ENCODE results near the gene JMJD4. TPM values are rescaled to one million over a fixed set of nuclear protein-coding genes. Genes with fewer than 3 reads are reported as not detected.

The JMJD4 gene, protein sequence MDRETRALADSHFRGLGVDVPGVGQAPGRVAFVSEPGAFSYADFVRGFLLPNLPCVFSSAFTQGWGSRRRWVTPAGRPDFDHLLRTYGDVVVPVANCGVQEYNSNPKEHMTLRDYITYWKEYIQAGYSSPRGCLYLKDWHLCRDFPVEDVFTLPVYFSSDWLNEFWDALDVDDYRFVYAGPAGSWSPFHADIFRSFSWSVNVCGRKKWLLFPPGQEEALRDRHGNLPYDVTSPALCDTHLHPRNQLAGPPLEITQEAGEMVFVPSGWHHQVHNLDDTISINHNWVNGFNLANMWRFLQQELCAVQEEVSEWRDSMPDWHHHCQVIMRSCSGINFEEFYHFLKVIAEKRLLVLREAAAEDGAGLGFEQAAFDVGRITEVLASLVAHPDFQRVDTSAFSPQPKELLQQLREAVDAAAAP
- 33.9 and 37.5 TPM in 2 replicates for total RNA-seq

DNA sequence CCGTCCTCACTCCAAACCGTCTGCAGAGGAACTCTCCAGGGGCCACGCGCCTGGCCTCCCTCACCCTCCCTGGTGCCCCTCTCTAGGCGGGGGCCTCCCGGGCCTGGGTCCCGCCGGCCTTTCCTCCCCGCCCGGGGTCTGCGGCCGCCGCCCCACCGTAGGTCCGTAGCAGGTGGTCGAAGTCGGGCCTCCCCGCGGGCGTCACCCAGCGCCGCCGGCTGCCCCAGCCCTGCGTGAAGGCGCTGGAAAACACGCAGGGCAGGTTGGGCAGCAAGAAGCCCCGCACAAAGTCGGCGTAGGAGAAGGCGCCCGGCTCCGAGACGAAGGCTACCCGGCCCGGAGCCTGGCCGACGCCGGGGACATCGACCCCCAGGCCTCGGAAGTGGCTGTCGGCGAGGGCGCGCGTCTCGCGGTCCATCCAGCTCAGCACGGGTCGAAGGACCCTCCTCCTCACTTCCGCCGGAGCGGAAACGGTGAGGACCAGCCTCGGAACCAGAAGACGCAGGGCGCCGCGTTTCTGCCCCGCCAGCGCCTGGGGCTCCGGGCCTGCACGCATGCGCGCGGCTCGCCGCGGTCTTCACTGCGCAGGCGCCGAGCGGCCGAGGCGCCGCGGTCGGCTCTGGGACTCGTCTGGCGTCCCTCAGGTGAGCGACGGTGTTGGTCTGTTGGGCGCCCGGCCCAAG lies at the start of gene JMJD4, which contains the start of gene SNAP47:
JMJD4 (minus strand) TSS at position 447 of the 683 bp plus-strand sequence; CDS start at position 418, 29 bp downstream.
SNAP47 (plus strand) TSS at position 580 of the 683 bp plus-strand sequence. CDS start 12,302 bp downstream, outside the sequence.
- peak; percentile 93 for DNase-seq (ENCODE audit: low spot score)
- Mint-ChIP-seq H3K27me3 (ENCODE audit: insufficient read depth) (no peaks in the 10 kb centered on the region), H3K9me3 (no peaks in the 10 kb centered on the region), H3K36me3 (ENCODE audit: low read depth) (peaks cover 18% of the 10 kb centered on the region), H3K4me1 (ENCODE audit: low read depth) (peaks cover 25% of the 10 kb centered on the region), H3K4me3 (peak within 1 kb of the TSS; percentile 98), H3K27ac (peak within 1 kb of the TSS; percentile 97)
- intact Hi-C loops (cut with micrococcal nuclease), result loop anchor here (1.0 to 10.0 kb wide), 11 partner anchors 27 to 672 kb away; partner anchors contain the start of genes ARF1, C1orf35, IBA57 and ZNF678

DNA sequence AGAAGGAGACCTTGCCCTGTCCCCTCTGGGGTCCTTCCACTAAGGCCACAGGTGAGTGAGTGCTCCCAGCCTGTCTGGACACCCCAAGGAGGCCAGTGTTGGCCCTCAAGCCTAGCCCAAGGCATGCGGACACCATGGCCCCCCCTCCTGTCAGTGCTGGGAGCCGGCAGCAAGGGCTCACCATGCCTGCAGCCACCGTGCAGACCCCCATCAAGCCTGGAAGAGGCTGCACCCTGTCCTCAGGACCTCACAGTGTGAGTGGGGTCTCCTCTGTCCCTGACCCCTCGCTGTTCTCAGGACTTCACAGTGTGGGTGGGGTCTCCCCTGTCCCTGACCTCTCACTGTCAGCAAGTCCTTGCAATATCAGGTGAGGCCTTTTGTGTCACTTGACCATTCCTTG lies 47.1 kb upstream of the JMJD4 start:
- no peak for DNase-seq (ENCODE audit: low spot score)
- Mint-ChIP-seq H3K36me3 (ENCODE audit: low read depth) (peaks cover 11% of the 10 kb centered on the region), H3K27me3 (ENCODE audit: insufficient read depth) (peaks cover 9% of the 10 kb centered on the region), H3K4me3 (no peak overlapping the region), H3K9me3 (no peaks in the 10 kb centered on the region), H3K27ac (no peak overlapping the region), H3K4me1 (ENCODE audit: low read depth) (peaks cover 22% of the 10 kb centered on the region)
- intact Hi-C loops (cut with micrococcal nuclease), result loop anchor here (10.0 kb wide), 1 partner anchor 837 kb away; the partner anchor contains the start of gene COQ8A

- H3K27ac Mint-ChIP-seq, result no peak overlapping the region
- H3K27me3 Mint-ChIP-seq (ENCODE audit: insufficient read depth), result peaks cover 7% of the 10 kb centered on the region
- peaks cover 18% of the 10 kb centered on the region for H3K4me1 Mint-ChIP-seq (ENCODE audit: low read depth)
- DNase-seq (ENCODE audit: low spot score), result no peak
- H3K9me3 Mint-ChIP-seq, result no peaks in the 10 kb centered on the region
- H3K36me3 Mint-ChIP-seq (ENCODE audit: low read depth), result peaks cover 13% of the 10 kb centered on the region
- intact Hi-C loops (cut with micrococcal nuclease), result loop anchor here (10.0 kb wide), 1 partner anchor 837 kb away; the partner anchor contains the start of gene COQ8A
- no peak overlapping the region for H3K4me3 Mint-ChIP-seq
Observed at GRCh38 chr1:227781314-227781930, 46.3 kb upstream of the JMJD4 start.

DNA sequence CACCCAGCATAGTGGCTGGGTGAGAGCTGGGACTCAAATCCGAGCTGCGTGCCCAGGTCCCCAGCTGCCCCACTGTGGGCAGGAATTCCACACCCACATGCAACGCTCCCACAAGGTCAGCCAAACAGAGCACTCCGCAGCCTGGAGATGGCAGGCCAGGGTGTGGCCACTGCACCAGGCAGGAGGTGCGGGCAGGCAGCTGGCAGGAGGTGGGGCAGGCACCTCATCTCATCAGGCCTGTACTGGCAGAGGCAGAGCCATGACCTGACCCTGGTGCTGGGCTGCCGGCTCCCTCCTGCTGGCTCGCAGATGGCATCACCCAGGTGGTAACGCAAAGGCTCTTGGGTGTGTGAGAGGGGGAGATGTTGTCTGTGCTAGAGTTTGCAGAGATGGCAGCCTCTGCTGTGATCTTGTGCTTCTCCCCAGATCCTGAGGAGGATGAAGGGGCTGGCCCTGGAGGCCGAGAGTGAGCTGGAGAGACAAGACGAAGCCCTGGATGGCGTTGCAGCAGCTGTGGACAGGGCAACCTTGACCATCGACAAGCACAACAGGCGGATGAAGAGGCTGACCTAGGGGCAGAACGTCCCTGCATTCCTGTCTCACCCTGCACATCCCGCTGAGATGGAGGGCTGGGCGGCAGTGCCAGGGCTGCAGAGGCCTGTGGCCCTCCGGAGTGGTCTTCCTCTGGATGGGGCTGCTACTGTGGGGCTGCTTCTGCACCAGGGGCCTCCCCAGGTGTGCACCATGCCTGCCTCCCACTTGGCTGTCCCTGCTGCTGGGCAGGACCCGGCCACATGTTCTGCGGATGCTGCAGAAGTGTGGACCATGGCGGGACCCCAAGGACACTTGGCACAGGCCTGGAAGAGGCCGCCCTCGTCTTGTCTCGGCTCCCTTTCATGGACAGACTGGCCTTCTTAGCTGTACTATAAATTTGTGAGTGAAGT lies 45.3 kb upstream of the JMJD4 start:
- H3K27me3 Mint-ChIP-seq (ENCODE audit: insufficient read depth), result peaks cover 5% of the 10 kb centered on the region
- no peak overlapping the region for H3K27ac Mint-ChIP-seq
- H3K9me3 Mint-ChIP-seq, result no peaks in the 10 kb centered on the region
- no peak for DNase-seq (ENCODE audit: low spot score)
- H3K4me1 Mint-ChIP-seq (ENCODE audit: low read depth), result peaks cover 17% of the 10 kb centered on the region
- H3K4me3 Mint-ChIP-seq, result no peak overlapping the region
- H3K36me3 Mint-ChIP-seq (ENCODE audit: low read depth), result peaks cover 17% of the 10 kb centered on the region
- intact Hi-C loops (cut with micrococcal nuclease), result loop anchor here (10.0 kb wide), 1 partner anchor 836 kb away; the partner anchor contains the start of gene COQ8A

DNA sequence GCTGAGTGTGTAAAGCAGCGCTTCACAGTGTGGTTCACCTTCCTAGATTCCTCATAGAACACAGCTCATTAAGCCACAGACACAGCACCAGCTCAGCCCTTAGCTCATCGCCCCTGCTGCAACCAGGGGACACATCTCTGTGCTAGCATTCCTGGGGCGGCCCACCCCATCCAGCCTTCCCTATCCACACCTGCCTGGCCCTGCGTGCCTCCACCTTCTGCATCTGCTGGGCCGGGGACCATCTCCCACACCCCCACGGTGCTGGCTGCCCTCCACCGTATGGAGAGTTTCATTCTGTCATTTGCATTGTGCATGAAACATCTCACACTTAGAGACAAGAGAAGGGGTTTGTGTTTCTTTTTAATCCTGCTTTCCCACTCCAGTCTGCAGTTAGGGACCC lies 44.6 kb upstream of the JMJD4 start:
- H3K4me3 Mint-ChIP-seq, result no peak overlapping the region
- H3K27me3 Mint-ChIP-seq (ENCODE audit: insufficient read depth), result peaks cover 2% of the 10 kb centered on the region
- no peaks in the 10 kb centered on the region for H3K9me3 Mint-ChIP-seq
- no peak overlapping the region for H3K27ac Mint-ChIP-seq
- intact Hi-C loops (cut with micrococcal nuclease), result loop anchor here (10.0 kb wide), 1 partner anchor 835 kb away; the partner anchor contains the start of gene COQ8A
- H3K36me3 Mint-ChIP-seq (ENCODE audit: low read depth), result peaks cover 17% of the 10 kb centered on the region
- H3K4me1 Mint-ChIP-seq (ENCODE audit: low read depth), result peaks cover 19% of the 10 kb centered on the region
- DNase-seq (ENCODE audit: low spot score), result no peak

DNA sequence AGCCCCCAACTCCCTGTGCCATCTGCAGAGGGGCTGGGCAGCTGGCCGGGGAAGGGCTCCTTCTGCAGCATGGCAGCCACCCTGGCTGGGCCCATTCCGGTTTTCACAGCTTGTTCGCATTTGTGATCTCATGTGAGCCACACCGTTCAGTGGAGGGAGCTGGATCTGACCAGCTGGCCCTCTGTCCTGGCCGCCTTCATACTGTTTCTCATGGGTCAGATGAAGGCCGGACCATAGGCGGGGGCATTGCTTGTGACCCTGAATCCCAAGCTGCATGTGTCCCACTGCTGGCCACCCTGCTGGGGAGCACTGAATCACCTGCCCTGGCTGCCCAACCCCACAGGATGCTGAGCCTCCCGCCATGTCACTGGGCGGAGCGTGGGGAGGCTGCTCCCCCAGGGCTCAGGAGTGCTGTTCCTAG lies 43.9 kb upstream of the JMJD4 start:
- intact Hi-C loops (cut with micrococcal nuclease), result no loop called here
- no peak overlapping the region for H3K27ac Mint-ChIP-seq
- H3K9me3 Mint-ChIP-seq, result no peaks in the 10 kb centered on the region
- peaks cover 15% of the 10 kb centered on the region for H3K36me3 Mint-ChIP-seq (ENCODE audit: low read depth)
- no peak for DNase-seq (ENCODE audit: low spot score)
- no peak overlapping the region for H3K4me3 Mint-ChIP-seq
- no peaks in the 10 kb centered on the region for H3K27me3 Mint-ChIP-seq (ENCODE audit: insufficient read depth)
- peaks cover 21% of the 10 kb centered on the region for H3K4me1 Mint-ChIP-seq (ENCODE audit: low read depth)

GRCh38 chr1:227778401-227778947 lies 43.4 kb upstream of the JMJD4 start:
- no peak for DNase-seq (ENCODE audit: low spot score)
- intact Hi-C loops (cut with micrococcal nuclease), result no loop called here
- Mint-ChIP-seq H3K4me3 (no peak overlapping the region), H3K27ac (no peak overlapping the region), H3K27me3 (ENCODE audit: insufficient read depth) (no peaks in the 10 kb centered on the region), H3K36me3 (ENCODE audit: low read depth) (peaks cover 18% of the 10 kb centered on the region), H3K4me1 (ENCODE audit: low read depth) (peaks cover 25% of the 10 kb centered on the region), H3K9me3 (no peaks in the 10 kb centered on the region)

GRCh38 chr1:227777646-227778045 lies 42.5 kb upstream of the JMJD4 start:
- no peaks in the 10 kb centered on the region for H3K9me3 Mint-ChIP-seq
- intact Hi-C loops (cut with micrococcal nuclease), result no loop called here
- no peaks in the 10 kb centered on the region for H3K27me3 Mint-ChIP-seq (ENCODE audit: insufficient read depth)
- peaks cover 18% of the 10 kb centered on the region for H3K36me3 Mint-ChIP-seq (ENCODE audit: low read depth)
- no peak overlapping the region for H3K4me3 Mint-ChIP-seq
- no peak for DNase-seq (ENCODE audit: low spot score)
- peaks cover 28% of the 10 kb centered on the region for H3K4me1 Mint-ChIP-seq (ENCODE audit: low read depth)
- H3K27ac Mint-ChIP-seq, result no peak overlapping the region

- no peak overlapping the region for H3K27ac Mint-ChIP-seq
- intact Hi-C loops (cut with micrococcal nuclease), result no loop called here
- peaks cover 19% of the 10 kb centered on the region for H3K36me3 Mint-ChIP-seq (ENCODE audit: low read depth)
- H3K27me3 Mint-ChIP-seq (ENCODE audit: insufficient read depth), result no peaks in the 10 kb centered on the region
- no peaks in the 10 kb centered on the region for H3K9me3 Mint-ChIP-seq
- H3K4me1 Mint-ChIP-seq (ENCODE audit: low read depth), result peaks cover 24% of the 10 kb centered on the region
- no peak overlapping the region for H3K4me3 Mint-ChIP-seq
- DNase-seq (ENCODE audit: low spot score), result no peak
Observed at GRCh38 chr1:227777156-227777555, 42.1 kb upstream of the JMJD4 start.

- H3K4me1 Mint-ChIP-seq (ENCODE audit: low read depth), result peaks cover 24% of the 10 kb centered on the region
- no peak for DNase-seq (ENCODE audit: low spot score)
- no peaks in the 10 kb centered on the region for H3K27me3 Mint-ChIP-seq (ENCODE audit: insufficient read depth)
- intact Hi-C loops (cut with micrococcal nuclease), result no loop called here
- H3K9me3 Mint-ChIP-seq, result no peaks in the 10 kb centered on the region
- H3K36me3 Mint-ChIP-seq (ENCODE audit: low read depth), result peaks cover 20% of the 10 kb centered on the region
- H3K27ac Mint-ChIP-seq, result no peak overlapping the region
- H3K4me3 Mint-ChIP-seq, result no peak overlapping the region
Observed at GRCh38 chr1:227776331-227776771, 41.2 kb upstream of the JMJD4 start.

GRCh38 chr1:227775841-227776240 lies 40.7 kb upstream of the JMJD4 start:
- H3K4me3 Mint-ChIP-seq, result no peak overlapping the region
- H3K9me3 Mint-ChIP-seq, result no peaks in the 10 kb centered on the region
- DNase-seq (ENCODE audit: low spot score), result no peak
- peaks cover 24% of the 10 kb centered on the region for H3K4me1 Mint-ChIP-seq (ENCODE audit: low read depth)
- no peaks in the 10 kb centered on the region for H3K27me3 Mint-ChIP-seq (ENCODE audit: insufficient read depth)
- peaks cover 19% of the 10 kb centered on the region for H3K36me3 Mint-ChIP-seq (ENCODE audit: low read depth)
- intact Hi-C loops (cut with micrococcal nuclease), result no loop called here
- H3K27ac Mint-ChIP-seq, result no peak overlapping the region

All from activated T-helper 1 cell treated with anti-CD3 and anti-CD28 coated beads, Interleukin-12 subunit alpha, Interleukin-12 subunit beta, Interleukin-2, Interleukin-4 antibody, amounts not matched to agents 30 ng/mL and 10 ng/mL and 1 ng/mL, durations not matched to agents 14 hours and 24 hours and 36 hours (primary cell).